ENCODE measurements around the gene SEC22A.

The SEC22A gene

GRCh38 chr3:123258359-123258758 lies 56.6 kb downstream of the SEC22A start:
- in situ Hi-C loops (cut with MboI; ENCODE audit: low pct_unique_long_range_greater_than_20kb, low sequenced_read_pairs) = no loop called here
- no peak for DNase-seq

- in situ Hi-C loops (cut with MboI; ENCODE audit: low pct_unique_long_range_greater_than_20kb, low sequenced_read_pairs) = no loop called here
- DNase-seq = peak; percentile 65
Observed at GRCh38 chr3:123258811-123259420, 57.2 kb downstream of the SEC22A start.

GRCh38 chr3:123261666-123262065 lies 59.9 kb downstream of the SEC22A start:
- in situ Hi-C loops (cut with MboI; ENCODE audit: low pct_unique_long_range_greater_than_20kb, low sequenced_read_pairs) = no loop called here
- DNase-seq = no peak

GRCh38 chr3:123262226-123262625 lies 60.5 kb downstream of the SEC22A start:
- no peak for DNase-seq
- in situ Hi-C loops (cut with MboI; ENCODE audit: low pct_unique_long_range_greater_than_20kb, low sequenced_read_pairs) = no loop called here

GRCh38 chr3:123262868-123263267 lies 61.1 kb downstream of the SEC22A start:
- no peak for DNase-seq
- in situ Hi-C loops (cut with MboI; ENCODE audit: low pct_unique_long_range_greater_than_20kb, low sequenced_read_pairs) = no loop called here

GRCh38 chr3:123263941-123264340 lies 62.2 kb downstream of the SEC22A start:
- DNase-seq = no peak
- in situ Hi-C loops (cut with MboI; ENCODE audit: low pct_unique_long_range_greater_than_20kb, low sequenced_read_pairs) = no loop called here

GRCh38 chr3:123267821-123268220 lies 66.1 kb downstream of the SEC22A start:
- in situ Hi-C loops (cut with MboI; ENCODE audit: low pct_unique_long_range_greater_than_20kb, low sequenced_read_pairs) = no loop called here
- no peak for DNase-seq

- in situ Hi-C loops (cut with MboI; ENCODE audit: low pct_unique_long_range_greater_than_20kb, low sequenced_read_pairs) = no loop called here
- DNase-seq = no peak
Observed at GRCh38 chr3:123270818-123271217, 69.1 kb downstream of the SEC22A start.

- in situ Hi-C loops (cut with MboI; ENCODE audit: low pct_unique_long_range_greater_than_20kb, low sequenced_read_pairs) = no loop called here
- no peak for DNase-seq
Observed at GRCh38 chr3:123271466-123272159, 69.9 kb downstream of the SEC22A start.

- DNase-seq = no peak
- in situ Hi-C loops (cut with MboI; ENCODE audit: low pct_unique_long_range_greater_than_20kb, low sequenced_read_pairs) = no loop called here
Observed at GRCh38 chr3:123272547-123272946, 70.8 kb downstream of the SEC22A start.

GRCh38 chr3:123275691-123276090 lies 73.9 kb downstream of the SEC22A start:
- in situ Hi-C loops (cut with MboI; ENCODE audit: low pct_unique_long_range_greater_than_20kb, low sequenced_read_pairs) = no loop called here
- DNase-seq = no peak

GRCh38 chr3:123276346-123277006 lies 74.7 kb downstream of the SEC22A start:
- DNase-seq = no peak
- in situ Hi-C loops (cut with MboI; ENCODE audit: low pct_unique_long_range_greater_than_20kb, low sequenced_read_pairs) = no loop called here

GRCh38 chr3:123277106-123277505 lies 75.4 kb downstream of the SEC22A start:
- in situ Hi-C loops (cut with MboI; ENCODE audit: low pct_unique_long_range_greater_than_20kb, low sequenced_read_pairs) = no loop called here
- DNase-seq = no peak

GRCh38 chr3:123278446-123278845 lies 76.7 kb downstream of the SEC22A start:
- in situ Hi-C loops (cut with MboI; ENCODE audit: low pct_unique_long_range_greater_than_20kb, low sequenced_read_pairs) = no loop called here
- DNase-seq = no peak

GRCh38 chr3:123279121-123279520 lies 77.4 kb downstream of the SEC22A start:
- in situ Hi-C loops (cut with MboI; ENCODE audit: low pct_unique_long_range_greater_than_20kb, low sequenced_read_pairs) = no loop called here
- no peak for DNase-seq

- DNase-seq = no peak
- in situ Hi-C loops (cut with MboI; ENCODE audit: low pct_unique_long_range_greater_than_20kb, low sequenced_read_pairs) = no loop called here
Observed at GRCh38 chr3:123281406-123281805, 79.7 kb downstream of the SEC22A start.

GRCh38 chr3:123281929-123282328 lies 80.2 kb downstream of the SEC22A start:
- no peak for DNase-seq
- in situ Hi-C loops (cut with MboI; ENCODE audit: low pct_unique_long_range_greater_than_20kb, low sequenced_read_pairs) = no loop called here

GRCh38 chr3:123282461-123282860 lies 80.7 kb downstream of the SEC22A start:
- no peak for DNase-seq
- in situ Hi-C loops (cut with MboI; ENCODE audit: low pct_unique_long_range_greater_than_20kb, low sequenced_read_pairs) = no loop called here

- in situ Hi-C loops (cut with MboI; ENCODE audit: low pct_unique_long_range_greater_than_20kb, low sequenced_read_pairs) = no loop called here
- DNase-seq = no peak
Observed at GRCh38 chr3:123283074-123283473, 81.3 kb downstream of the SEC22A start.

- in situ Hi-C loops (cut with MboI; ENCODE audit: low pct_unique_long_range_greater_than_20kb, low sequenced_read_pairs) = no loop called here
Observed at GRCh38 chr3:123283657-123284398, 82.1 kb downstream of the SEC22A start.

More at GRCh38 chr3:123283657-123284398, 82.1 kb downstream of the SEC22A start:
- DNase-seq = no peak

Measured in KBM-7 (cell line).